Body of pancreas (tissue), 4 donors: Measurements from ENCODE around the gene ZDHHC18. TPM values are rescaled to one million over a fixed set of nuclear protein-coding genes. Genes with fewer than 3 reads are reported as not detected.

Source experiments
- ATAC-seq: fragments of 150-250 bp; one replicate; pipeline ENCODE4 v1.9.1; 2016
- DNase-seq, 4 donors: peaks; one replicate each; pipeline ENCODE4 v3.0.0-alpha.2; 2019
- H3K27ac ChIP-seq, 4 donors: fragments of 200-600 bp; sonication (generic); 1 replicate in 3 of 4; 2 replicates in 1 of 4; pipeline versions ENCODE4 v1.5.1 to v1.6.1; 2016 to 2019; ENCODE audit warnings: mild to moderate bottlenecking in 1 of 4, mixed read lengths in 1 of 4, moderate library complexity in 1 of 4
- H3K27me3 ChIP-seq, 2 donors: fragments of 200-600 bp; sonication (generic); one replicate each; pipeline ENCODE4 v1.6.0; 2016; ENCODE audit warnings: mild to moderate bottlenecking in 1 of 2
- H3K36me3 ChIP-seq, 2 donors: fragments of 200-600 bp; sonication (generic); replicated peaks in 1 of 2; 2 replicates each; pipeline ENCODE4 v1.5.1; 2016; ENCODE audit warnings: low read depth in 2 of 2; ENCODE audit not compliant: insufficient read depth in 1 of 2
- H3K4me1 ChIP-seq: fragments of 200-600 bp; sonication (generic); one replicate; pipeline ENCODE4 v1.6.0; 2016
- H3K4me3 ChIP-seq, 2 donors: fragments of 200-600 bp; sonication (generic); 1 replicate in 1 of 2; 2 replicates in 1 of 2; pipeline ENCODE4 v1.5.1; 2016 to 2019
- H3K9me3 ChIP-seq, 3 donors: fragments of 200-600 bp; sonication (generic); 1 replicate in 2 of 3; 2 replicates in 1 of 3; pipeline ENCODE4 v1.5.1; 2016
- CTCF ChIP-seq, 7 experiments: fragments of 450-650 bp in 4 of 7; fragments of 200-600 bp in 3 of 7; sonication (generic) in 3 of 7; IDR thresholded peaks; one replicate each; pipeline ENCODE4 v1.5.1; 2016 to 2019; ENCODE audit warnings: antibody characterized with exemption in 7 of 7
- POLR2A ChIP-seq, 3 donors: fragments of 450-650 bp; IDR thresholded peaks; one replicate each; pipeline ENCODE4 v1.6.1; 2016; ENCODE audit warnings: antibody characterized with exemption in 3 of 3, mild to moderate bottlenecking in 2 of 3
- WGBS, 2 donors: methylation state at CpG; one replicate each; pipeline ENCODE4 v1.1.5; 2017; 5-methylcytosine and 5-hydroxymethylcytosine counted together
- intact Hi-C: fragments of 100-400 bp; cut with DNase I; formaldehyde crosslinking; loops from one replicate; pipeline ENCODE4 v1.15.1; 2023
- total RNA-seq, 2 donors: library from RNA; depleted of rRNA; stranded (reverse); fragments of >200 nt; gene quantifications; one replicate each; pipeline ENCODE4 v1.1.0, GENCODE V29; 2016

The ZDHHC18 gene
- total RNA-seq, 2 donors from 2014 or later = 4.6 to 5.7 TPM

DNA sequence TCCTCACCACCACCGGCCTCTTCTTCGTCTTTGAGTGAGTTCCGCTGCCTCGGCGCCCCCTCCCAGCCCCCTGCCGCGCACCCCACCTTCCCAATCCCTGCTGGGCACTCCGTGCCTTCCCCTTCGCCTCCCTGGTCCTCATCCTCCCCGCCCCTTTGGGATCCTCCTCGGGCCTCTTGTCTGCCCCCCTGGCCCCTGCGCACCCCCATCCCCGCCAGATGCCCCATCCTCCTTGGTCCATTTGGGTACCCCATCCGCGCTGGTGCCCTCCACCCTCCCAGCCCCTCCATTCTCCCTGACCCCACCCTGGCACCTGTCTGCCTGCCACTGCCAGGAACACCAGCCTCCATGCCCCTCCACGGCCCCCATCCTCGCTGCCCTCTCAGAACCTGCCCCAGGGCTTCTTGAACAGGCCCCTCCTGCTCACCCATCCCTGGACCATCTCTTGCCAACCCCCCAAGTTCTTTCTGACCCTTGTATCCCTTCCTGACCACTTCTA lies 667 bp downstream of the ZDHHC18 start:
- ATAC-seq = no peak
- H3K4me1 ChIP-seq = peaks cover 40% of the 10 kb centered on the region
- H3K27ac ChIP-seq = peak overlapping the region in 2 of 4 donors; percentile 58 to 80

DNA sequence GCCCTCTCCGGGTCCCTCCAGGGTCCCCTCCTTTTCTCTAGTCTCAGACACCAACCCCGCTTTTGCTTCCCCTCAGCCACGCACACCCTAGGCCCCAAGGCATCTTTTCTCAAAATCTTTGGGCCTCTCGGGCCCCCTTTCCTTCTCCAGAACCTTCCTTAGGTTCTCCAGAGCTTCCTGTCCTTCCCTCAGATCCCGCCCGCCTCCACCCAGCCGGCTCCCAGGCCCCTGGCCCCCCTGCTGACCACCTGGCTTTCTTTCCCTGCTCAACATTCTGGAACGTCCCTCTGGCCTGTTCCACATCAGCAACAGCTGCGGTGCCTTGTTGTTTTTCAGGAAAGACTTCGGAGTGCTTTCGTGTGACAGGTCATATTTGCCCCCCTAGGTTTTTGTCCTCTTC lies 1.2 kb downstream of the ZDHHC18 start:
- no peaks in the 10 kb centered on the region for H3K9me3 ChIP-seq
- 27 to 36% methylated on average over 11 of the region's 11 CpGs for WGBS, 2 donors
- H3K4me1 ChIP-seq = peaks cover 40% of the 10 kb centered on the region

More for the DNA sequence above, 667 bp downstream of the ZDHHC18 start:
- Histone ChIP-seq H3K4me3 (peak overlapping the region; percentile 52 to 83), H3K9me3 (no peaks in the 10 kb centered on the region), H3K36me3 (no peaks in the 10 kb centered on the region), H3K27me3 (no peaks in the 10 kb centered on the region)
- DNase-seq = no peak
- intact Hi-C loops = no loop called here
- TF ChIP-seq POLR2A (IDR thresholded peaks at IDR 0.05) (no peak), CTCF (IDR thresholded peaks at IDR 0.05) (no peak)
- 2 to 4% methylated on average over 15 to 17 of the region's 17 CpGs for WGBS, 2 donors

GRCh38 chr1:26828411-26828991 lies 2.0 kb downstream of the ZDHHC18 start:
- 42 to 46% methylated on average over 4 of the region's 4 CpGs for WGBS, 2 donors
- peak overlapping the region in 2 of 4 donors; percentile 9 to 34 for H3K27ac ChIP-seq
- ATAC-seq (no peak), DNase-seq (peak in 1 of 4 donors; percentile 38)
- TF ChIP-seq POLR2A (IDR thresholded peaks at IDR 0.05) (no peak), CTCF (IDR thresholded peaks at IDR 0.05) (no peak)
- H3K9me3 ChIP-seq = no peaks in the 10 kb centered on the region
- H3K4me3 ChIP-seq = no peak overlapping the region
- peaks cover 40% of the 10 kb centered on the region for H3K4me1 ChIP-seq
- no peaks in the 10 kb centered on the region for H3K27me3 ChIP-seq
- intact Hi-C loops = no loop called here
- H3K36me3 ChIP-seq = peaks cover 0 to 9% of the 10 kb centered on the region in 2 donors

More for the DNA sequence above, 1.2 kb downstream of the ZDHHC18 start:
- Histone ChIP-seq H3K27ac (peak overlapping the region in 1 of 4 donors; percentile 58), H3K36me3 (peaks cover 0 to 2% of the 10 kb centered on the region in 2 donors), H3K4me3 (peak overlapping the region; percentile 52 to 83), H3K27me3 (no peaks in the 10 kb centered on the region)
- intact Hi-C loops = no loop called here
- ATAC-seq (no peak), DNase-seq (peak in 2 of 4 donors; percentile 32)
- no peak for TF ChIP-seq POLR2A (IDR thresholded peaks at IDR 0.05)
- no peak for TF ChIP-seq CTCF (IDR thresholded peaks at IDR 0.05)

DNA sequence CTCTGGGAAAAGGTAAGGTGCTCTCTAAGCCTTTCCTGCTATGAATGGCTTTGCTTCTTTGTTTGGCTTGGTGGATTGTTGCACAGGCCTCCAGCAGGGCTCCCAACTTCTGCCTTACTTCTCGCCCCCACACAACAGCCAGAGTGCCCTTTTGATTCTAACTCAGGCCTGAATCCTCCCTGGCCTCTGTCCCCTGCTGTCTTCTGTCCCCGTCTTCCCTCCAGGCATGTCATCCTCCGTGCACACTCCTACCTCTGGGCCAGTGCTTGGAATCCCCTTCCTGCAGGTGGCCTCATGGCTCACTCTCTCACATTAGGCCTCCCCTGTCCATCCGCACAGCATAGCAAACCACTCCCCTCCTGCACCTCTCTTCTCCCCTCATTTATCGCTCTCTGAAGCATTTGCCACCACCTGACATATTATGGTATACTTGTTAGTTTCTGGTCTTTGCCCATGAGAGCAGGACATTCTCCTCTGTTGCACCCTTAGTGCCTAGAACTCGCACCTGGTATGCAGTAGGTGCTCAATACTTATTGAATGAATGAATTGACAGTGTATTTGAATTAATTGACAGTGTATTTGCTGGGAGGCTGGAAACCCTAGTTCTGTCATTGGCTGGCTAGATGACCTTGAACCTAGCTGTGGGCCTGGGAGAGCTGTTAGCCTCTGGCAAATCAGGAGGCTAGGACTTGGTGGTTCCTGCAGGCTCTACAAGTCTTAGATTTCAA lies 2.9 kb downstream of the ZDHHC18 start:
- no peak overlapping the region for H3K4me3 ChIP-seq
- no peaks in the 10 kb centered on the region for H3K9me3 ChIP-seq
- H3K36me3 ChIP-seq = peaks cover 0 to 9% of the 10 kb centered on the region in 2 donors
- ATAC-seq = no peak
- no peak overlapping the region for H3K27ac ChIP-seq
- peaks cover 40% of the 10 kb centered on the region for H3K4me1 ChIP-seq
- WGBS, 2 donors = 80 to 84% methylated on average over 6 of the region's 6 CpGs
- TF ChIP-seq POLR2A (IDR thresholded peaks at IDR 0.05) (no peak), CTCF (IDR thresholded peaks at IDR 0.05) (no peak)
- intact Hi-C loops = no loop called here
- H3K27me3 ChIP-seq = no peaks in the 10 kb centered on the region
- DNase-seq = no peak
